Suppressor macrophage (primary cell): ENCODE measurements around the gene TMEM184C.
A peak's percentile ranks its signal among the peaks of the same experiment; 100 is the strongest.

Experiments used
- DNase-seq, 4 experiments: peaks; one replicate each; pipeline ENCODE4 v3.0.0-alpha.2; 2020 to 2022

Gene TMEM184C

DNA sequence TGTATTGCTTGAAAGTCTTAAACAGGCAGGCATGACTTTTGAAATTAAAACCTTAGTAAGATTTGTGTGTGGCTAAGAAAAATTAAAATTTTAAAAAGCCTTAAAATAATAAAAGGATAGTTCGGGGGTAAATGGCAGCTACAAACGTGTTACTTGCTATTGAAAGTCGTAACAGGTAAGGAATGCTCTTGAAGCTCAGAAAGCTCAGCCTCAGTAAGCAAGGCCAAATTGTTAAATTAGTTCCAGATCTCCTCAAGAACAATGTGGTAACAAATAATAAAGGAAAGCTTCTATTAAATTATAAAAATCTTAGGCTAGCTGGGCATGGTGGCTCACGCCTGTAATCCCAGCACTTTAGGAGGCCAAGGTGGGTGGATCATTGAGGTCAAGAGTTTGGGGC lies 41.3 kb downstream of the TMEM184C start:
- no peak for DNase-seq

DNA sequence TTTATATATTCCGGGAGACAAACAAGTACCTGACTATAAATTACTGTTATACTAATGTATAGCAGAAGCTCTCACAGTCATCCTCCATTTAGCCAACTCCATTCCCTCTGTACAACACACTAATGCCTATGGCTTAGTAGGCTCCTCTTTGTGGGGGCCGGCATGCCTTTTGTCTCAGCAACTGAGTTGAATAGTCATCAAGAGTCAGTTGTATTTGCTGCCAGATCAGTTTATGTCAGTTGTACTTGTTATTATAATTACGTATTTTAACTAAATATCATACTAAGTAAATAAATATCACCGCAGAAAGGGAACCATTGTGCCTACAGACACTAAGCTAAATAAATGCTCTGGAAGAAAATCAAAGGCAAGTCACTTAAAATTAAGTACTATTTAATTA lies 56.9 kb downstream of the TMEM184C start:
- no peak for DNase-seq

DNA sequence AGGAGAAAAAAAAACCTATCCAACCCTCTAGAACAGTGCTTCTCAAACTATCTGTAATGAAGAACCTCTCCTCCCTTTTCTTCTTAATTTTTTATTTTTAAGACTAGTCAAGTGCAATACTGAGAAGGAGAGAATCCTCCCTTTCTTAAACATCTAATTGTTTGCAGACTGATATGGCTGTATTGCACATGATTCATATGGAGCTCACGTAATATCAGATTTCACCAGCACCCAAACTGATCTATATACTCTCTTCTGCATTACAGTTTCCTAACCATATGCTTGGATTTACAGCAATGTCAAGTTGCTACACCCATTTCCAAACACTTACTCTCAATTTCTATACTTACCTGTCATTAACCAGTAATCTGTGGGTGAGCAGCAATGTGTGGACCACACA lies 57.3 kb downstream of the TMEM184C start:
- DNase-seq: no peak

DNA sequence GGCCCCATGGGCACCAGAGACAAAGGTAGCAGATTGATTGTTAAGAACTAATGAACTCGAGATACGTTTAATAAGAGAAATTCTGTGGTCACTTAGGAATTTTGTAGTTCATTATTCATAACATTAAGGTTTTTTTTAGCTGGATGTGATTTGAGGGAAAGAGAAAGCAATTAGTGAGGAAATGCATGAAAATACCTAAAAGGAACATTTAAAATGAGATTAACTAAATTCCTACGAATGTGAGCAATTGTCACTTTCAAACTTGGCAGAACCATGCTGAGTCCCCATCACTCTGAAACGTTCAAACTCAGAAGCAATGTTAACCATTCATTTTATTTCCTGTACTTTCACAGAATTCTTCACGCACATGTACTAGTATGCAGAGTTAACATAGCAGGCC lies 60.9 kb downstream of the TMEM184C start:
- no peak for DNase-seq

DNA sequence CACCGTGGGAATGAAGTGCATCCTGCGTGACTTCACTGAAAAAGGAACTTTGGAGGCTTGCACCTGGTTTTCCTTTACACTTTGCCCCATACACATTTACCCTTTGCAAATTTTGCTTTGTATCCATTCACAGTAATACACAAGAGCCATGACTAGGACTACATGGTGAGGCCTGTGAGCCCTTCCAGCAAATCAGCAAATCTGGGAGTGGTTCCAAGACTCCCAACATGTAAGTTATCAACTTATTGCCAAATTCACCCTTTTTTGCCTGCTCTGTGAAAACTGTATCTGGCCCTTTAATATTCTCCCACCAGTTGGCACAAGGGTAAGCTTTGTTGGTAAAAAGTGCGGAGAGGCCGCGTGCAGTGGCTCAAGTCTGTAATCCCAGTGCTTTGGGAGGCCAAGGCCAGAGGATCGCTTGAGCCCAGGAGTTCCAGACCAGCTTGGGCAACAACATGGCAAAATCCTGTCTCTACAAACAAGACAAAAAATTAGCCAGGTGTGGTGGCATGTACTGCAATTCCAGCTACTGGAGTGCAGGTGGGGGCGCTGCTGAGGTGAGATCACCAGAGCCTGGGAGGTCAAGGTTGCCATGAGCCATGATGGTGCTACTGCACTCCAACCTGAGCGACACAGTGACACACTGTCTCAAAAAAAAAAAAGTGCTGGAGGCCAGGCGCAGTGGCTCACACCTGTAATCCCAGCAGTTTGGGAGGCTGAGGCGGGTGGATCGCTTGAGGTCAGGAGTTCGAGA lies 61.8 kb downstream of the TMEM184C start:
- DNase-seq: no peak

DNA sequence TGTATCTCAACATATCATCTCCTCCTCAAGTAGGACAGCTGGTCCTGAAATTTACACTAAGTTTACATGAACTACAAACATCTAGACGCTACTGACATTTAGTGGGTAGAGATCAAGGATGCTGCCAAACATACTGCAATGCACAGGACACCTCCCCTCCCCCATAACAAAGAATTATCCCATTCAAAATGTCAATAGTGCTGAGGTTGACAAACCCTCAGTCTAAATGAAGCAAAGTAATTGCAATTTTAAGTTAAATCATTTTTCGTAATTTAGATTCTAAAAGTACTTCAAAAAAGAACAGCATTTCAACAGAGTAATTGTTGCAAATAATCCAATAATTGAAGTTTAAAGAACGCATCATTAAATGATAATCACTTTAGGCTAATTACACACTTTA lies 65.6 kb downstream of the TMEM184C start:
- DNase-seq: no peak

DNA sequence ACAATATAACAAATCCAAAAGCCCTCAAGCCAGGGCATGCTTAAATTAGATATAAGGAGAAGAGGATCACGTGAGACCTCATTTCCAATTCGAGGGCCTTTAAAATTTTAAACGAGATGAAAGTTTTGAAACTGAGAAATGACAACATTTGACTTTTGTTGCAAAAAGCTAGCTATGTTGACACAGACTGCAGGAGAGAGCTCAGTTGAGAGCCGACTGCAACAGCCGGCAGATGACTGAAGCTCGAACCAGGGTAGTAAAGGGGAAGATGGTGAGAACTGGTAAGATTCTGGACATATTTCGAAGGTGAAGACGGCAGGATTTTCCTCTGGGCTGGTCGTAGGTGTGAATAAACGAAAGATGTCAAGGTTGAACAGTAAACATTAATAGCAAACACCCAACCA lies 66.0 kb downstream of the TMEM184C start:
- peak; percentile 66 to 76 (median 69) for DNase-seq

DNA sequence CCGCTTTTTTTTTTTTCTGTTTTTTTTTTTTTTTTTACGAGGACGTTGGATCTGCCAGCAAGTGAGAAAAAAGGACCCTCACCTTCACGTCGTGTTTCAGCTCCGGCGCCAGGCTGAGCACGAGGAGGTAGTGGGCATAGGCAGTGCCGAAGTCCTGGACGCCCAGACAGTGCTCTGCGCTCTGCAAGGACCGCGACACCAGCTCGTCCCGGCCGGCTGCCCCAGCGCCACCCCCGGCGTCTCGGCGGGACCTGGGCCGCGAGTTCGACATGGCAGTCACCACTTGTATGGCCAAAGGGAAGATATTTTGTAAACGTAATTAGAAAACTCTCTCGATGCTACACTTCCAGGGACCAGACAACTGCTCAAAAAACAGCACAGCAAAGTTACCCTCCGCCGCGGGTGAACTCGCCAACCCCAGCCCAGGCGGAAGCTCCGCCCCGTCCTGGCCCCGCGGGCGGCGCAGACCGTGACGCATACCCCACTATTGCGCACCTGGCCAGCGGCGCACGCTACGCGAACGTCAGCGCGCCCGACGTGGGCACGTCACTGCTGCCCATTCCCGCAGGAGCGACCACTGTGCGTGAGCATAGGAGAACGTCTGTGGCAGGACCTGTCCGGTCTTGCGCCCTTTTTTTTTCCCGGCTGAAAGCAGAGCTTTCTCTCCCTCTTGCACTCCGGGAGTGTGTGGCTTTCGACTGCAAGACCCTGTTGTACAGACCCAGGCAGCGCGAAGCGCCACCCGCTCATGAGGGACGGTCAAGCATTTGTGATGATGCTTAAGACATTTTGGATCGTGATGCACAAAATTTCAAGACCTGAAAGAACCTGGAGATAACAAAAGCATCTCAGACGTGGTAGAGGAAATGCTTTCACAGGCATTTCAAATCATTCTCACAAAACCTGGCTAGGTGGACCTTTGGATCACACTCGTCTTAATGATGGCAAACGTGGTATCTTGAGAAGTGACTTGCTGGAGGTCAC lies 66.8 kb downstream of the TMEM184C start, which contains the start of gene PRMT9:
Gene PRMT9, minus strand, starts transcription at position 447 of the 984 bp plus-strand sequence. Its CDS starts 176 bp downstream, at position 271.
- DNase-seq: peak; percentile 93 to 96 (median 94)

DNA sequence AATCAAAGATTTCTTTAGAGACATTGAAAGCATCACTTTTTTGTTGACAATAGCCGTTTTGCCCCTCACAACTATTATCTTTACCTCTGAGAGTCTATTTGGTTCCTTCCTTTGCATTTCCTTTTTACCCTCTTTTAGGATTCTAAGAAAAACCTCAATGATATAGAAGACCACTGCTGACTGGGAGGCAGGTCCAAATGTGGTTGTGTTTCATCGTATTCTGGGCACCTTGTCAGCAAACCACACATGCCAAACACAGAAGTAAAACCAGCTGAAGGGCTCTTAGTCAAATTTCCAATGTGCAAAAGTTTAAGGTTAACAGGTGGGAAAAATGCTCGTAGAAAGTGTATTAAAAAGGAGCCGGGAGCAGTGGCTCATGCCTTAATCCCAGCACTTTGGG lies 71.9 kb downstream of the TMEM184C start:
- DNase-seq: no peak

DNA sequence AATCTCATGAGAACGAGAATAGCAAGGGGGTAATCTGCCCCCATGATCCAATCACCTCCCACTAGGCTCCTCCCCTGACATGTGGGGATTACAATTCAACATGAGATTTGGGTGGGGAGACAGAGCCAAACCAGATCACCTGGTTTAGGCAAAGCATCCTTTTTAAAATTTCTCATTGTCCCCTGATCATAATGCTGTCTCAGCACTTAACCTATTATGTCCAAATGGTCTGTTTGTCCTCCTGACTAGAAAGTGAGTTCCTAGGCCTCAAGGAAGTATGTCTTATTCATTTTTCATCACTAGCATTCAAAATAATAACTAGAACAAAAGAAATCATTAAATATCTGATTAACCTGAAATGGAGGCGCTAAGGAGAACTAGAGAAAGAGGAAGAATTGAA lies 74.6 kb downstream of the TMEM184C start:
- DNase-seq: no peak

DNA sequence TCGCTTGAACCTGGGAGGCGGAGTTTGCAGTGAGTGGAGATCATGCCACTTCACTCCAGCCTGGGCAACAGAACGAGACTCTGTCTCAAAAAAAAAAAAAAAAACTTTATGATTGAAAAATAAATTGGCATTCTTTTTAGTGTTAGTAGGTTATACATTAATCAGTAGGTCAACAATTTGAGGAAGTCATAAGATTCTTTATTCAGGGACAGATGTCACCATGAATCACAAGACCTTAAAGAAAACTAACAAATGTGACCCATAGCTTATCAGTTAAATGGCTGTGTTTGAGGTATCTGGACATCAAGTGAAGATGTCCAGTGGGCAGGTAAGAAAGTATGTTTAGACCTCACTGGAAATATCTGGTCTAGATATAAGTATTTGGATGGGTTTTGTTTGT lies 76.0 kb downstream of the TMEM184C start:
- peak in 1 of 4 experiments; percentile 17 for DNase-seq

DNA sequence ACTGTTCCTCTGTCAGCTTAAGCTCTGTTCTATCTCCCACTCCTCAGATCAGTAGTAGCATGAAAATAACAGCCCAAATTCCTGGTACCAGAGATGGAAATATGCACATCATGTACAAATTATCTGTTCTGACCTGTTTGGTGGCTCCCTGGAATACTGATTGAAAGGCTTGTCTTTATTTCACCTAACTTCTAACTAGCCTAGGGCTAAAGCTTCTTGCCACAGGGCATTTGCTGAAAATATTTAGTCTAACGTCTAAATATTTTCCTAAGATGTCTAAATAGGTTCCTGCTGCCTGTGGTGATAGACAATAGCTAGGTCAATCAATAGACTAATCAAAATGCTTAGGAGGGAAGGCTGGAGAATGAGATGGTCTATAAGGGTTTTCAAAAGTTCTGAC lies 79.7 kb downstream of the TMEM184C start:
- DNase-seq: no peak

DNA sequence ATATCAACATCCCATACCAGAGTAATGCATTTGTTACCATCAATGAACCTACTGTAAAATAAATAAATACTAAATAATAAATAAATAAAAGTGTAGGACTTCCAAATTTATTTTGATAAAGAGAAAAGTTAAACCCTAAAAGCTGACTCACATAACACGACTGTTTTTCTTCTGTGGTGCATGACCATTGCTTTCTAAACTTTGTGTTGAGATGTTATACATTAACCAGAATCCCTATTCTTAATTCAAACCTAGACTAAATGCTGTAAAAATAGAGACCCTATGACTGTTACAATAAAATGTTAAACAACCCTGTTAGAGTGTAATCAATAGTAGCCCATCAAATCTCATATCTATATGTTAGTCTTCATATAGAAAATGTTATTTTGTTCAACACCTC lies 87.6 kb downstream of the TMEM184C start:
- no peak for DNase-seq

DNA sequence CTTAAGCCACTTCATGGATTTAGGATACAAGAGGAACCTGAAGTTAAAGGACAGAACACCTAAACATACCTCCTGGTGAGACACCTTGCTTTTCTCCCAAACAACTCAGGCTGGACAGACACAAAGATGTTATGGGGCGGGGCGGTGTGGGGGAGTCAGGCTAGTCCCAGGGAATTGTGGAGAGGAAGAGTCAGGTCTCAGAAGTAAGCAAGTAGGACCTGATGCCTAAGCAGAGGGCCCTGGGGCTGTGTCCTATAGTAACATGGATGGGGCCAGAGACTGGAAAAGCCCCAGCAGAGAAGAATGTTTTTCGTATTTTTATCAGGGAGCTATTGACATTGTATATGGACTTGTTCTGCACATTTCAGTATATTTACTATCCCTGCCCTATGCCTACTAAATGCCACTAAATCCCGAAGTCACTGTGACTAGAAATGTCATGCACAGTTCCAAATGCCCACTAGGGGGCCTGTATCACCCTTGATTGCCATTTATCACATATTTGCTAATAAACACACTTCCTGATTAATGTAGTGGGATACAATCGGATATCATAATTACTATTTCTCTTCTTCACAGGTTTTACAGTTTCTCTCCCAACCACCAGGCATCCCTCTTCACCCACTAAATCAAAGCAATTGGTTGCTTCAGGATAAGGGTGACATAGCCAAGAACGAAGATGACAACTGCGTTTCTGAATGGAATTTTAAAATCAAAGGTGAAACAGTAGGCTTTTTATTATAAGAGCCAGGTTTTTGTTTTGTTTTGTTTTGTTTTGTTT lies 90.9 kb downstream of the TMEM184C start:
- peak; percentile 72 to 82 (median 77) for DNase-seq

DNA sequence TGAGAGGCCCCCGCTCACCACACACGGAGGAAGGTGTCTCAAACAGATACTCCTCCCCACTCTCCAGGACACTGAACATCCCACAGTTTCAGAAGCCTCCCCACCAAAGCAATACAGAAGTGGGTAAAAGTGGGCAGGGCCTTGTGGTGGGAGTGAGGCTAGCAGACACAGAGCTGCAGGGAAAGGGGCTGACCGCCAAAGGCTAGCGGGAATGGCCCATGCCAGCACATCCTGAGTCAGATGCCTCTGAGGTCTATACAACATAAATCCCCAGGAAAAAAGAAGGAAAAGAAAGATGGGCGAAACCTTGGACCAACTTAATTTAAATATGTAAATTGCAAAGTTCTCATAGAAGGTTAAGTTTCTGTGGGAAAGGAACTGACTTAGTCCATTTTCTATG lies 92.8 kb downstream of the TMEM184C start:
- DNase-seq: no peak

DNA sequence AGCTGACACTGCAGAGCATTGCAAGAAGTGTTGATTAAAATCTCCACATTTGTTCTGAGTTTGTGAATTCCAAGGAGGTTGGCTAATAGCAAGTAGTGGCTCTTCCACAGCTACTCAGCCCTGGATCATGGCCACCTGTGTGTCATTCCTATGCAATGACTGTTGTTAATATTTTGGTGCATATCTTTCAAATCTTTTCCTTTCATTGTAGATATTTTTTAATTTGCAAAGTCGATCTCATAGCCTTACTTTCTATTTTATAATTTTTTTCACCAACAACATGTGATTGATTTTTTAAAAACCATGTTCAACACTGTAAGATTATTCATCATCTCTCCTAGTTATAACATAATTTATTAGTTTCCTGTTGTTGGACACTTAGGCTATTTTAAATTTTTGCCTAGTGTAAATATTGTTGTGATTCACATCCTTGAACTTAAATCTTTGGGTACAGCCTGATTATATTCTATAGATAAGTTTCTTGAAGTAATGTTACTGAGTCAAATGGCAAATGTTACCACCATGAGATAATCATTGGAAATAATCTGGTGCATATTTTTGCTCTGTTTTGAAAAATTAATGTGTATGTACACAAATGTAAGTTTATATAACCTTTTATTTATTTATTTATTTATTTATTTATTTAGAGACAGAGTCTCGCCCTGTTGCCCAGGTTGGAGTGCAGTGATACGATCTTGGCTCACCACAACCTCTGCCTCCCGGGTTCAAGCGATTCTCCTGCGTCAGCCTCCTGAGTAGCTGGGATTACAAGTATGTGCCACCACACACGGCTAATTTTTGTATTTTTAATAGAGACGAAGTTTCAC lies 97.6 kb downstream of the TMEM184C start:
- DNase-seq: no peak

DNA sequence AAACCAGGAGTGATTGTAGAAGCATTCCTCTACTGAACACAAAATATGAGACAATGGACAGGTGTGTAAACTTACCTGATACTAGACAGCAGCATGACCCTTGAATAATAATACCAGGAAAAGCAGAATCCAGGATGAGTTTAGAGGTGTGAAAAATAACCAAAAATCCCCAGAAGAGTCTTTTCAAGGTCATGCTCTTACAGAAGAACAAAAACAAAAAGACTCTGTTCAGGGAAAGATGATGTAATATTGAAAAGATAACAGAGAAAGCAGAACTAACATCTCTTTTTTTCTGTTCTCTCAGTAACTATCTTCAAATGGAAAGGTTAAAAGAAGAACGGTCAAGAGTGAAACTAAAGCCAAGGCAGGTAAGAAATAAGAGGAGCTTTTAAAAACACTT lies 100.7 kb downstream of the TMEM184C start:
- DNase-seq: no peak
